ENCODE data around the gene ZNF679. TPM values are rescaled to one million over a fixed set of nuclear protein-coding genes. Genes with fewer than 3 reads are reported as not detected.
"Not testable (repeated sequence)": the region's sequence is repeated elsewhere in the genome, so short reads cannot be mapped to it uniquely, and the experiment has no call there.

Gene ZNF679
- polyA plus RNA-seq, 1 donor (not counting 4 experiments of a cell fraction or from before 2014, with no cell fraction given) = not detected

DNA sequence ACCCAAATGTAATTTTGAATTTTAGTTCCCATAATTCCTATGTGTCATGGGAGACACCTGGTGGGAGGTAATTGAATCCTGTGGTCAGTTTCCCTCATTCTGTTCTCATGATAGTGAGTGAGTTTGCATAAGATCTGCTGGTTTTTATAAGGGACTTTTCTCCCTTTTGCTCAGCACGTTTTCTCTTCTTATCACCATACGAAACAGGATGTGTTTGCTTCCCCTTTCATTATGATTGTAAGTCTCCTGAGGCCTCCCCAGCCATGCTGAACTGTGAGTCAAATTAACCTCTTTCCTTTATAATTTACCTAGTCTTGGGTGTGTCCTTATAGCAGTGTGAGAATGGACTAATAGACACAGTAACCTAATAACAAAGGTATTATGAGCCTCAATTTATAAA lies 49.4 kb downstream of the ZNF679 start:
- DNase-seq (ENCODE audit: low read depth, low spot score) (no peak), FAIRE-seq (no peak)
- H3K79me2 ChIP-seq (ENCODE audit: control insufficient read depth, insufficient read depth, low read length) = no peaks in the 10 kb centered on the region
- no peaks in the 10 kb centered on the region for H3K27me3 ChIP-seq (ENCODE audit: control insufficient read depth, extremely low read depth, insufficient read depth, low read length)
- no peaks in the 10 kb centered on the region for H3K36me3 ChIP-seq (ENCODE audit: control insufficient read depth in 2 of 2, extremely low read depth in 1 of 2, insufficient read depth in 2 of 2, low read length in 2 of 2)
- H3K4me1 ChIP-seq (ENCODE audit: control insufficient read depth, extremely low read depth, insufficient read depth, low read length) = no peaks in the 10 kb centered on the region
- H2AFZ ChIP-seq (ENCODE audit: control insufficient read depth, low read length) = no peak overlapping the region
- no peak overlapping the region for H3K4me2 ChIP-seq (ENCODE audit: control insufficient read depth, extremely low read depth, insufficient read depth, low read depth, low read length)
- dilution Hi-C loops (cut with MboI; ENCODE audit: extremely low pct_ligation_motif_present, low sequenced_read_pairs) = no loop called here
- H3K27ac ChIP-seq (ENCODE audit: control insufficient read depth, insufficient read depth, low read length) = no peak overlapping the region
- no peaks in the 10 kb centered on the region for H3K9me3 ChIP-seq (ENCODE audit: control insufficient read depth, low read depth, low read length)
- no peak overlapping the region for H3K4me3 ChIP-seq (ENCODE audit: control insufficient read depth in 2 of 3, extremely low read depth in 1 of 3, insufficient read depth in 2 of 3, low read depth in 1 of 3, low read length in 3 of 3)
- no peaks in the 10 kb centered on the region for H4K20me1 ChIP-seq (ENCODE audit: control insufficient read depth, extremely low read depth, insufficient read depth, low read length)
- H3K9me1 ChIP-seq (ENCODE audit: control insufficient read depth, extremely low read depth, insufficient read depth, low read length) = no peaks in the 10 kb centered on the region
- H3K9ac ChIP-seq (ENCODE audit: control insufficient read depth, extremely low read depth, insufficient read depth, low read length) = no peak overlapping the region
- TF ChIP-seq, protein P1, sequence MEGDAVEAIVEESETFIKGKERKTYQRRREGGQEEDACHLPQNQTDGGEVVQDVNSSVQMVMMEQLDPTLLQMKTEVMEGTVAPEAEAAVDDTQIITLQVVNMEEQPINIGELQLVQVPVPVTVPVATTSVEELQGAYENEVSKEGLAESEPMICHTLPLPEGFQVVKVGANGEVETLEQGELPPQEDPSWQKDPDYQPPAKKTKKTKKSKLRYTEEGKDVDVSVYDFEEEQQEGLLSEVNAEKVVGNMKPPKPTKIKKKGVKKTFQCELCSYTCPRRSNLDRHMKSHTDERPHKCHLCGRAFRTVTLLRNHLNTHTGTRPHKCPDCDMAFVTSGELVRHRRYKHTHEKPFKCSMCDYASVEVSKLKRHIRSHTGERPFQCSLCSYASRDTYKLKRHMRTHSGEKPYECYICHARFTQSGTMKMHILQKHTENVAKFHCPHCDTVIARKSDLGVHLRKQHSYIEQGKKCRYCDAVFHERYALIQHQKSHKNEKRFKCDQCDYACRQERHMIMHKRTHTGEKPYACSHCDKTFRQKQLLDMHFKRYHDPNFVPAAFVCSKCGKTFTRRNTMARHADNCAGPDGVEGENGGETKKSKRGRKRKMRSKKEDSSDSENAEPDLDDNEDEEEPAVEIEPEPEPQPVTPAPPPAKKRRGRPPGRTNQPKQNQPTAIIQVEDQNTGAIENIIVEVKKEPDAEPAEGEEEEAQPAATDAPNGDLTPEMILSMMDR (optimal IDR thresholded peaks at IDR 0.05 in 1 of 3, IDR thresholded peaks at IDR 0.05 in 1 of 3, conservative IDR thresholded peaks at IDR 0.05 in 1 of 3; ENCODE audit: extremely low read depth in 1 of 3, insufficient read depth in 2 of 3, low read length in 3 of 3) = no peak
- TF ChIP-seq EZH2 (IDR thresholded peaks at IDR 0.05; ENCODE audit: low read length) = no peak

DNA sequence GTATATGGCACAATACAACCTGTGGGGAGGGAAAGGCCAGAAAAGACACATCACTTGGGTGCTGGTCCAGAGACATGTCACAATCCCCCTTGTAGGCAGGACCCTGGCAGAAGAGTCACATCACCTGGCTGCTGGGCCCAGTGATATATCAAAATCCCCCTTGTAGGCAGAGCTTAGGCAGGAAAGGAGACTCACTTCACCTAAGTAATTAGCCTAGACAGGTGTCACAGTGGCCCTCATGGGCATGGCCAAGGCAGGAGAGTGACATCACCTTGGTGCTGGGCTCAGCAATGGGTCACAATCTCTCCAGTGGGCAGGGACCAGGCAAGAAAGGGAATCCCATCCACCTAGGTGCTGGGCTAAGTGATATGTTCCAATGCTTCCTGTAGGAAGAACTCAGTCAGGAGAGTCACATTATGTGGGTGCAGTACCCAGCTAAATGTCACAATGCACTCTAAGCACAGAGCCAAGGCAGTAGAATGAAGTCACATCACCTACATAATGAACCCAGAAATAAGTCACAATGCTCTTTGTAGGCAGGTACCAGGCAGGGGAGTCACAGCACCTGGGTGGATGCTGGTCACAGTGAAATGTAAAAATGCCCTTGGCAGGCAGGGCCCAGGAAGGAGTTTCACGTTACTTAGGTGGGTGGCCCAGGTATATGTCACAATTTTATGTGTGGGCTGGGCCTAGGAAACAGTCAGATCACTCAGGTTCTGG lies 66.6 kb downstream of the ZNF679 start:
- H3K27me3 ChIP-seq (ENCODE audit: control insufficient read depth, extremely low read depth, insufficient read depth, low read length) = no peaks in the 10 kb centered on the region
- H3K9me1 ChIP-seq (ENCODE audit: control insufficient read depth, extremely low read depth, insufficient read depth, low read length) = no peaks in the 10 kb centered on the region
- FAIRE-seq (no peak), DNase-seq (ENCODE audit: low read depth, low spot score) (no peak)
- dilution Hi-C loops (cut with MboI; ENCODE audit: extremely low pct_ligation_motif_present, low sequenced_read_pairs) = no loop called here
- no peaks in the 10 kb centered on the region for H3K36me3 ChIP-seq (ENCODE audit: control insufficient read depth in 2 of 2, extremely low read depth in 1 of 2, insufficient read depth in 2 of 2, low read length in 2 of 2)
- TF ChIP-seq, protein P1 (optimal IDR thresholded peaks at IDR 0.05 in 1 of 3, IDR thresholded peaks at IDR 0.05 in 1 of 3, conservative IDR thresholded peaks at IDR 0.05 in 1 of 3; ENCODE audit: extremely low read depth in 1 of 3, insufficient read depth in 2 of 3, low read length in 3 of 3) = no peak
- no peak overlapping the region for H3K27ac ChIP-seq (ENCODE audit: control insufficient read depth, insufficient read depth, low read length)
- H2AFZ ChIP-seq (ENCODE audit: control insufficient read depth, low read length) = no peak overlapping the region
- no peak overlapping the region for H3K4me2 ChIP-seq (ENCODE audit: control insufficient read depth, extremely low read depth, insufficient read depth, low read depth, low read length)
- H3K9me3 ChIP-seq (ENCODE audit: control insufficient read depth, low read depth, low read length) = peaks cover 2% of the 10 kb centered on the region
- no peaks in the 10 kb centered on the region for H4K20me1 ChIP-seq (ENCODE audit: control insufficient read depth, extremely low read depth, insufficient read depth, low read length)
- no peak overlapping the region for H3K4me3 ChIP-seq (ENCODE audit: control insufficient read depth in 2 of 3, extremely low read depth in 1 of 3, insufficient read depth in 2 of 3, low read depth in 1 of 3, low read length in 3 of 3)
- no peaks in the 10 kb centered on the region for H3K4me1 ChIP-seq (ENCODE audit: control insufficient read depth, extremely low read depth, insufficient read depth, low read length)
- H3K79me2 ChIP-seq (ENCODE audit: control insufficient read depth, insufficient read depth, low read length) = no peaks in the 10 kb centered on the region
- H3K9ac ChIP-seq (ENCODE audit: control insufficient read depth, extremely low read depth, insufficient read depth, low read length) = no peak overlapping the region

DNA sequence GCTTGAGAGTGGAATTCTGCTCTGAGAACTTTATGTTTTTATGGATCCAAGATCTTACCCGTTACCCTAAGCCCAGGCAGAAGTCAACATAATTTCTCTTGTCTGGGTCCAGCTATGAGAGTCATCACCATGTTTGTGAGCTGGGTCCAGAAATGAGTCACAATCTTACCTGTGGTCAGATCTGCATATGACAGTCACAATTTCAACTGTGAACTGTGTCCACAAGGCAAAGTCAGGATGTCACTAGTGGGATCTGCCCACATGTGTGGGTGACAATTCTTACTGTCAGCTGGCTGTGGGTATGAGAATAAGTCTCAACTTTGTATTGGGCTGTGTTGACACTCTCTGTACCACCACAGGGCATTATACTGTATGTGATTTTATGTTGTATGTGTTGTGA lies 69.1 kb downstream of the ZNF679 start:
- dilution Hi-C loops (cut with MboI; ENCODE audit: extremely low pct_ligation_motif_present, low sequenced_read_pairs); H3K36me3 ChIP-seq (ENCODE audit: control insufficient read depth in 2 of 2, extremely low read depth in 1 of 2, insufficient read depth in 2 of 2, low read length in 2 of 2); FAIRE-seq; H3K9me3 ChIP-seq (ENCODE audit: control insufficient read depth, low read depth, low read length); H3K9me1 ChIP-seq (ENCODE audit: control insufficient read depth, extremely low read depth, insufficient read depth, low read length); H3K4me1 ChIP-seq (ENCODE audit: control insufficient read depth, extremely low read depth, insufficient read depth, low read length); H3K4me3 ChIP-seq (ENCODE audit: control insufficient read depth in 2 of 3, extremely low read depth in 1 of 3, insufficient read depth in 2 of 3, low read depth in 1 of 3, low read length in 3 of 3); H3K4me2 ChIP-seq (ENCODE audit: control insufficient read depth, extremely low read depth, insufficient read depth, low read depth, low read length); H3K27me3 ChIP-seq (ENCODE audit: control insufficient read depth, extremely low read depth, insufficient read depth, low read length); DNase-seq (ENCODE audit: low read depth, low spot score); H3K27ac ChIP-seq (ENCODE audit: control insufficient read depth, insufficient read depth, low read length); H3K79me2 ChIP-seq (ENCODE audit: control insufficient read depth, insufficient read depth, low read length); H4K20me1 ChIP-seq (ENCODE audit: control insufficient read depth, extremely low read depth, insufficient read depth, low read length); H3K9ac ChIP-seq (ENCODE audit: control insufficient read depth, extremely low read depth, insufficient read depth, low read length); H2AFZ ChIP-seq (ENCODE audit: control insufficient read depth, low read length): not testable (repeated sequence)
